ENCODE results near the gene NHLH2.

Gene NHLH2

DNA sequence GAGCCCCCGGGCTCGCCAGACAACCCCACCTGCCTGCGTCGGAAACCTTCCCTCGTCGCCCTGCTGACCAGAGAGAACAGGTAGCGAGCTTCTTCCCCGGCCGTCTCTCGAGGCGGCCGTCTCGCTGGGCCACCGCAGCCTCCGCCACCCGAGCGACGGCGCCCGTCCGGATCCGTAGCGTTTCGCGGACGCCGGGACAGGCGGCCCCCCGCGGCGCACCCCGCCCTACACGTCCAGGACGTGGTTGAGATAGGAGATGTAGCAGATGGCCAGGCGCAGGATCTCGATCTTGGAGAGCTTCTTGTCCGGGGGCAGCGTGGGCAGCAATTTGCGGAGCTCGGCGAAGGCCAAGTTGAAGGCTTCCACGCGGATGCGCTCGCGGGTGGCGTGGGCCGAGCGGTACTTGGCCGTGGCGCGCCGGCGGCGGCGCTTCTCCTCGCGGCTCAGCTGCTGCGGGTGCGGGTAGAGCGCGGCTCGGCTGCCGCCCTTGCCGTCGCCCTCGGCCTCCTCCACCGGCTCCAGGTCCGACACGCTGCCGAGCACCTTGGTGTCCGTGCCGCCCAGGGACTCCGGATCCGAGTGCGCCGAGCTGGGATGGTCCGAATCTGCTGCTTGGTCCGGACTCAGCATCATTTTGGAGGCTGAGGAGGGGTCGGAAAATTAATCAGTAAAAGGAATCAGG is 3.0 kb downstream of the NHLH2 start:
- no peak for DNase-seq

GRCh38 chr1:115837341-115837739 is 3.6 kb downstream of the NHLH2 start:
- DNase-seq = no peak

DNA sequence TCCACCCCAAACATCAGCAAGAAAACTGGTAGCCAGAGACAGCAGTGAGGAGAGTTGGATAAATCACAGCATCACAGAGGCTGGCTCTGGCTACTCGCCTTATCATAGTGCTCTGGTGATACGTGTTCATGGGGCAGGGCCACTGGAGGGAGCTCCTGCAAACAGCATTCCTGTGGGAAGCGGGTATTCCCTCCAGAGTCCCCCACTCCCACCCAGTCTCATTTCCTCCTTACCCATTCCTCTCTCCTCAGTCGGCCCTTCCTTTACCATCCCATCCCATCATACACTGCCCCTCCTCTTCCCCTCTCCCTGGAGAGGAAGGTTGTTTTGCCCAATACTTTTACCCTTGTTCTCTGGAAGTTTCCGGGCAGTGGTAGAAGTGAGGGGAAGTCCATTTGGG is 7.1 kb downstream of the NHLH2 start:
- no peak for DNase-seq

- DNase-seq = no peak
Observed at GRCh38 chr1:115832651-115833050, 8.3 kb downstream of the NHLH2 start.

- DNase-seq = no peak
Observed at GRCh38 chr1:115830963-115831362, 10.0 kb downstream of the NHLH2 start.

DNA sequence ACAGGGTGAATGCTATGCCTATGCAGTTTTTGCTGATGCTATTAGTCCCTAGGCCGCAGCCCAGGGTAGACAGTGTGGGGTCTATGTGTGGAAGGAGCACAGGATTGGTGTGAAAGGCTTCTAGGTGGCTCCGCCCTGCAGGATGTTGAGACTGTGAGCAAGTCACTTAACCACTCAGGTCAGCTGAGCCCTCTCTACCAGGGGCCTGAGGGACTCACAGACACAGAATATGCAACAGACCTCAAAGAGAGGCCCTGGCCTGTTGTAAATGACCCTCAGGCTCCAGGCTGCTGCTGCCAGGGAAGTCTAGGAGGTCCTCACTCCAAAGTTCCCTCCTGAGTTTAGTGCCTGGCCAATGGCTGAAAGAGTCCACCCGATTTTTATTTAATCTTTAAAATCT is 11.0 kb downstream of the NHLH2 start:
- DNase-seq = no peak

- no peak for DNase-seq
Observed at GRCh38 chr1:115829023-115829674, 11.8 kb downstream of the NHLH2 start.

GRCh38 chr1:115828101-115829022 is 12.6 kb downstream of the NHLH2 start:
- no peak for DNase-seq

GRCh38 chr1:115827452-115828044 is 13.4 kb downstream of the NHLH2 start:
- no peak for DNase-seq

DNA sequence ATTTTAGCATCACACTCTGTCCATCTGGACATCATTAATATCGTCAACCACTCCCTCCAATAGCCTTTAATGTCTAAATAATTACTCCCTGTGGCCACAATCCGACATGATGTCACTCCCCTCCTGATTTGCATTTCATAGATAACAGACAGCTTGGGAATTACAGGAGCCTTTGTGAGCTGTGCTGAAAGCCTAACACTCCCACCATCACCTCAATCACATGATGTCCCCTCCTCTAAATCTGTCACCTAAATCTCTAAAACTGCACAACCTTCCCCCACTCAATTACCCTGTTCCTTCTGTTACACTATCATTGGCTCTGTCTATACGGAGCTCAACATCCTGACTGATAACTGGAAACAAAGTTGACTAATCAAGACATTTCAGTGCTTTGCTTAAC is 14.3 kb downstream of the NHLH2 start:
- no peak for DNase-seq

DNA sequence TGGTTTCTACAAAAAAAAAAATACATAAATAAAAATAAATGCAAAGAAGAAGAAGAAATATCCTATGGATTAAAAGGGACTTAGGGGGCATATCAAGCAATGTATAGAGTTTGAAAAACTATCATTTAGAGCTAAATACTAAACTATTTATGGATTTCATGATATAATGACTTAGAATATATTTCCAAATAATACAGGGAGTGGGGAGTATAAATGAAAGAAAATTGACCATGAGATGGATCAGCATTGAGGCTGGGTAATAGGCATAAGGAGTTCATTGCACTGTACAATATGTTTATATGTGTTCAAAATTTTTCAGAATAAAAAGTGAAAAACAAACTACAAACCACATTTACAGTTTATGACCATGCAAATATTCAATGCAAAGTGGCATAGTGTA is 18.8 kb downstream of the NHLH2 start:
- DNase-seq = no peak

DNA sequence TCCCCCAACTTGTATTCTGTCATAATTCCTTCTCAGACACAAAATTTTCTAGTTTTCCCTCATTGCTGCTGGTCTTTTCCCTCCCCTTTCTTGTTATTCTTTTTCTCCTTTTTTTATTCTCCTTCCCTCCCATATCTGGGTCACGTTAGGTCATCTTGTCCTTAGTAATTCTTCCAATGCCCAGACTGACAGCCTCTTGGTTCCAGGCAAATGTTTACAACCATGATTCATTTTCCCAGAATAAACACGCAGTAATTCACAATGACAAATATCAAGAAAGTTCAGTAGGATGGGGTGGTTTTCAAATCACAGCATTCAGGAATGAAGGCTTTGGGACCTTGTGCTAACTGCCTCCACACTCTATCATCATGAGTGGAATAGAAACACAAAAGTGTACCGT is 25.2 kb downstream of the NHLH2 start:
- no peak for DNase-seq

GRCh38 chr1:115814685-115815398 is 26.1 kb downstream of the NHLH2 start:
- no peak for DNase-seq

- no peak for DNase-seq
Observed at GRCh38 chr1:115813727-115814126, 27.2 kb downstream of the NHLH2 start.

GRCh38 chr1:115811140-115811828 is 29.6 kb downstream of the NHLH2 start:
- no peak for DNase-seq

- no peak for DNase-seq
Observed at GRCh38 chr1:115810609-115811008, 30.3 kb downstream of the NHLH2 start.

DNA sequence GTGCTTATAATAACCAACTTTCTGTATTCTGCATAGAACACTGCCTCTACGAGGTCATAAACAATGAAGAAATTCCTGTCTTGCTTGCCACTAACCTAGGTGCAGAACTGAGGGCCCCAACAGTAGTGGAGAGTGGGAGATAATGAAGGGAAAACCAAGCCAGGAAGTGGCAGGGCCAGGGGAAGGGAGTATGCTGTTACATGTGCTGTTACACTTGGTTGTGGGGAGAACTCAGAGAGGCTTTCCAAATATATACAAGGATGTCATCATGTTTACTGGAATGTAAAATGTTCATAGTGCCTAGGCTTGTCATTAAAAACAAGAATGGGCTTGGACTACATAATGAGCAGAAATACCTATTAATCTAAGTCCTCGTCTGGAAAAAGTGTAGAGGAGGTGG is 31.1 kb downstream of the NHLH2 start:
- DNase-seq = no peak

- no peak for DNase-seq
Observed at GRCh38 chr1:115809076-115809475, 31.9 kb downstream of the NHLH2 start.

GRCh38 chr1:115807723-115808122 is 33.2 kb downstream of the NHLH2 start:
- peak; percentile 13 for DNase-seq

- DNase-seq = no peak
Observed at GRCh38 chr1:115805597-115805996, 35.3 kb downstream of the NHLH2 start.

GRCh38 chr1:115802416-115802815 is 38.5 kb downstream of the NHLH2 start:
- no peak for DNase-seq

DNA sequence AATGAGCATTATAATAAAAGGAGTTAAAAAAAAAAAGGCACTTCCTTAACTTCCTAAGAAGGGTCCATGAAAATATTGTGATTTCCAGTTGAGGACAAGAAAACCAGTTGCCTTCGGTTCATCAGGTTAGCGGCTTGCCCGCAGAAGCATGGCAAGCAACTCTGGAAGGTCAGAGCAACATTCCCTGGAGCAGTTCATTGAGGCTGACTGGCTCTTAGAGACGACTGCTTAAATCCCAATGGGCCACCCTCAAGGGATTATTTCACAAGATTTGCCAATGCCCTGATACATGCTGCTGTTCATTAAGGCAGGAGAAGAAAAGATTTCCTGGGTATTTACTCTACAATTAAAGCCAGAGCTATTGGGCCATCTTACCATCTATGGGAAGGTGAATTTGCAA is 43.4 kb downstream of the NHLH2 start:
- DNase-seq = no peak

All from activated naive CD4-positive, alpha-beta T cell treated with anti-CD3 and anti-CD28 coated beads, Interleukin-2, amount 50 U/mL, for 16 hours (primary cell).